HG03196 (cell line): ENCODE measurements around the gene TMEM94.

ENCODE experiments used
- ATAC-seq: cut with Tn5 transposase; IDR thresholded peaks from one replicate; pipeline ENCODE4 v1.9.1; 2021; ENCODE audit not compliant: unreplicated experiment

Gene TMEM94

DNA sequence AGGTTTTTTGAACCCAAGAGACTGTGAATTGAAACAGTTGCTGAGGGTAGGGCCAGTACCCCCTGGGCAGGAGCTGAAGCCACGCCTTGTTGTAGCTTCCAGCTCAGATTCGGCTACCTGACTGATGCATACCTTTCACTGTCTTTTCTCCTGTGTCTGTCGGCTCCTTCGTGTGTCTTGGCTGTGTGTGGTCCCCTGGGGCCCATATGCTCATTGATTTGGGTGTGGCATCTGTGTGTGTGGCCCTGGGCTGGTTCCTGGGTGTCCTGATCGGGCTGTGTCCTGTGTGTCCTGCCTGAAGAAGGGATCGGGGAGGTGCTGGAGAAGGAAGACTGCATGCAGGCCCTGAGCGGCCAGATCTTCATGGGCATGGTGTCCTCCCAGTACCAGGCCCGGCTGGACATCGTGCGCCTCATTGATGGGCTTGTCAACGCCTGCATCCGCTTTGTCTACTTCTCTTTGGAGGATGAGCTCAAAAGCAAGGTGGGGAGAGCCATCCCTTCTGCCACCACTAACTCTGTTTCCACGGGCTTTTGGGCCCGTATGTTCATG is 38.0 kb downstream of the TMEM94 start:
- ATAC-seq, result no peak

DNA sequence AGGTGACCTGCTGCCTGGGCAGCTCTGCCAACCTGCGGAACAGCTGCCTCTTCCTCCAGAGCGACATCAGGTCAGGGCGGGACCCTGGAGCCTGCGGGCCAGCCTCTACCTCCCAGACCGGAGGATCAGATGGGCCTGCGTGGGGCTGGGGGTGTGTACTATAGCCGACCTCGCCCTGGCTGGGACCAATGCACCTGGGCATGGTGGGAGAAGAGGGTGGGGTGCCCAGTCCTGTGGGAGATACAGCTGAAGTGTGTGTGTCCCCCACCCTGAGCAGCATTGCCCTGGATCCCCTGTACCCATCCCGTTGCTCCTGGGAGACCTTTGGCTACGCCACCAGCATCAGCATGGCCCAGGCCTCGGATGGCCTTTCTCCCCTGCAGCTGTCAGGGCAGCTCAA is 39.6 kb downstream of the TMEM94 start:
- ATAC-seq, result no peak

DNA sequence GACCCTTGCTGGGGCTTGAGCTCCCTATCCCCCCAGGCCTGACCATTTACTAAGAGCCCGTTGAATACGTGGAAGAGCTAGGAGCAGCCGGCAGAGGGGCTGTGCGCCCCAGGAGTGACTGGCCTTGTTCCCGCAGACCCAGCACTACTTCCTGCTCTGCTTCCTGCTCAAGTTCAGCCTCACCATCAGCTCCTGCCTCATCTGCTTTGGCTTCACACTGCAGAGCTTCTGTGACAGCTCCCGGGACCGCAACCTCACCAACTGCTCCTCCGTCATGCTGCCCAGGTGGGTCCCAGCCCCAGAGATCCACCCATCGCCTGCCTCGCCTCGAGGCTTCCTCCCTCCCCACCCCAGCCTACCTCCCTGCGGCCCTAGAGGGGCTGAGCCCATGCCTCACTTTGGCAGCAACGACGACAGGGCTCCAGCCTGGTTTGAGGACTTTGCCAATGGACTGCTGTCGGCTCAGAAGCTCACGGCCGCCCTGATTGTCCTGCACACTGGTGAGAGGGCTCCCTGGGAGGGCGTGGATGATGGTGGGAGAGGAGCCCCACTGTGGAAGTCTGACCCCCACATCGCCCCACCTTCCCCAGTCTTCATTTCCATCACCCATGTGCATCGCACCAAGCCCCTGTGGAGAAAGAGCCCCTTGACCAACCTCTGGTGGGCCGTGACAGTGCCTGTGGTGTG is 41.7 kb downstream of the TMEM94 start:
- ATAC-seq, result no peak

DNA sequence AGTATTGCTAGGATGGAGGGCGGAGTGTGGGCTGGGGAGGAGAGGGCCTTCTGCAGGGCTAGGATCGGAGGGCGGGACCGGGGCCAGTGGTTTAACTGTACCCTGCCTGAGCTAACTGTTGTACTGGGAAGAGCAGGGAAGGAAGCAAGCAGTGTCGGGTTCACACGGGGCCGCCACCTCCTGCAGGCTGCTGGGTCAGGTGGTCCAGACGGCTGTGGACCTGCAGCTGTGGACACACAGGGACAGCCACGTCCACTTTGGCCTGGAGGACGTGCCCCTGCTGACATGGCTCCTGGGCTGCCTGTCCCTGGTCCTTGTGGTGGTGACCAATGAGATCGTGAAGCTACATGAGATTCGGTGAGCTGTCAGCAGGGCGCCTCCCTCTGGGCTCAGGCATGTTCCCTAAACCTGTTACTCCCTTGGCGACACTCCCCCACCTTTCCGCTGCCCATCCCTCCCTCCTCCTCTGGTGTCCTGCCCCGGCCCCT is 42.3 kb downstream of the TMEM94 start:
- no peak for ATAC-seq

DNA sequence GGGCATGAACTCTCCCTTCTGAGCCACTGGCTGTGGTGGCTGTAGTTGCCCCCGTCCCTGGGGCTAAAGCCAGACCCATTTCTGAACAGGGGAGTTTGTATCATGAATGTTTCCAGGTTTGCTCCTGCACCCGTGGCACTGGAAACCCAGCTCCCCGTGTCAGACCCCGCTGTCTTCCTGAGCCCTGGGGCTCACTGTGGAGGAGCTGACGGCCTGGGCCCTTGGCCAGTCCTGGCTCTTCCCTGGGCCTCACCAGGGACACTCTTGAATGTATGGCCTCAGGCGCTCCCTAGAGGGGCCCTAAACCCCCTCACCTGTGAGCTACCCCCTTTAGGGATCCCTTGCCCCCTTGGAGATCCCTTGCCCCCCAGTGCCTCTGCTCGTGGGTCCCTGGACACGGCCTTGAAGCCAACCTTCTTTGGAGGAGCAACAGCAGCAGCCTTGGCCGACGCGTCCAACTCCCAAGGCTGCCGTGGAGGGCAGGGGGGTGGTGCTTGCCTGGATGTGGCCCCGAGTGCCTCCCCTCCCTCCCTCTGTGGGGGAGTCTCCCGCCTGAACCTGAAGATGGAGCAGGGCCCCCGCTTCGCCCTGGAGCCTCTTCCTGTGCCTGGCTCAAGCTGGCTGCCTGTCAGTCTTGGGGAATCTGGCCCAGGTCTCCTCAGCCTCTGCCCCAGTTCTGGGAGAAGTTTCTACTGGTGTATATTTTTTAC is 43.0 kb downstream of the TMEM94 start:
- no peak for ATAC-seq

DNA sequence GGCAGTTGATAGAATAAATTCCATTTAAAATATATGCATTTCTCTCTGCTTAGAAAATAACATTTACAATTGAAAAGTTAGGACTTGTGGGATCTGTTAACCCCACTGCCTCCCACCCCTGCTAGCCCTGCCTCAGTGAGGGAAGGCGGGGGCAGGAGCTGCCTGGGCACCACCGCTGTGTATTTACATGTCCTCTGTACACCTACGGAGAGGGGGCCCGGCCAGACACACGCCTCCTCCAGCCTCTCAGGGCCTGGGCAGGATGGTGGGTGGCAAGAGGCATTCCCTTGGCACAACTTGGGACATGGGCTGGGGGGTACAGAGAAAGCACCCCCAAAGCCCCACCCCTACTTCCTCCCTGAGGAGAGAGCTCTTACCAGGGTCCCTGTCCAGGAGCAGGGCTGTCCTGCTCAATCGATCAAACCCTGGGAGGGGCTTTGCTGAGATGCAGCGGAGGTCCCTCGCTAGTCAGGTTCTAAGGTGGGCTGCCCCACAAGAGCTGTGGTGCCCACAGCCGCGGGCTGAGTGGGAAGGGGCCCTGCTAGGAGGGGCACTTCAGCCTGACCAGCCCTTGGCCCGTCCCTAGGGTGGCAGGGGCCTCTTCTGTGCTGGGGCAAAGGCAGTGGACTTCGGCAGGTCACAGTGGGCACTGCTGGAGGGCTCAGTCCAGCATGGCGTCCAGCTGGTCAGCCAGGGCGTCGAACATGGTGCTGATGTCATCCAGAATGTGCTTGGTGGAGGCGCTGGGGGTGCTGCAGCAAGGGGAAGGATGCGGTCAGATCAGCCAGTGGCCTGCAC is 44.2 kb downstream of the TMEM94 start:
- ATAC-seq, result no peak

DNA sequence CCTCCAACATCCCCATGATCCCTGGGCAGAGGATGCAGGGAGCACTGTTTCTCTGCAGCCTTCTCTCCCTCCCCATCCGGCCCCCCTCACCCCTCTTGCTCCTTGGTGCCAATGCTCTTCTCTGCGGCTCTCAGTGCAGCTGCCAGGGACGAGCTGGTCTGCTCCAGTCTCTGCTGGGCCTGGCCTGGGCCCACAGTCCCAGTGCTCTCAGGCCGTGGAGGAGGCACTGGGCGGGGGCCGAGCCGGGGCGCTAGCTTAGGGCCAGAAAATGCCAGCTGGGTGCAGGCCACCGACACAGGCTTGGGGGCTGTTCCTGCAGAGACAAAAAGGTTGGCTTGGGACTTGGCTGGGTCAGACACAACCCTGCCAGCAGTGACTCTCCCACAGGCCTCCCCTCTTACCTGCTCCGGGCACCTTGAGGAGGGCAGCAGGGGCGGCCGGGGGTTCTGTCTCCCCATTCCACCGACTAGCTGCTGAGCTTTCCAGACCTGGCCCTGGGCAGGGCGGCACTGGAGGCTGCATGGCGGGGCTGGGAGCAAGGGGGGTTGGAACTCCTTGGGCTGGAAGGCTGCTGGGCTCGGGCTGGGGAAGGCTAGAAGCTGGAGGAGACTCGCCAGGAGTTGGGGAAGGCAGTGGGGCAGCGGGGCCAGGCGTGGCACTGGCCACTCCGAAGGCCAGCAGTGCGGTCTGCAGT is 45.1 kb downstream of the TMEM94 start:
- no peak for ATAC-seq

DNA sequence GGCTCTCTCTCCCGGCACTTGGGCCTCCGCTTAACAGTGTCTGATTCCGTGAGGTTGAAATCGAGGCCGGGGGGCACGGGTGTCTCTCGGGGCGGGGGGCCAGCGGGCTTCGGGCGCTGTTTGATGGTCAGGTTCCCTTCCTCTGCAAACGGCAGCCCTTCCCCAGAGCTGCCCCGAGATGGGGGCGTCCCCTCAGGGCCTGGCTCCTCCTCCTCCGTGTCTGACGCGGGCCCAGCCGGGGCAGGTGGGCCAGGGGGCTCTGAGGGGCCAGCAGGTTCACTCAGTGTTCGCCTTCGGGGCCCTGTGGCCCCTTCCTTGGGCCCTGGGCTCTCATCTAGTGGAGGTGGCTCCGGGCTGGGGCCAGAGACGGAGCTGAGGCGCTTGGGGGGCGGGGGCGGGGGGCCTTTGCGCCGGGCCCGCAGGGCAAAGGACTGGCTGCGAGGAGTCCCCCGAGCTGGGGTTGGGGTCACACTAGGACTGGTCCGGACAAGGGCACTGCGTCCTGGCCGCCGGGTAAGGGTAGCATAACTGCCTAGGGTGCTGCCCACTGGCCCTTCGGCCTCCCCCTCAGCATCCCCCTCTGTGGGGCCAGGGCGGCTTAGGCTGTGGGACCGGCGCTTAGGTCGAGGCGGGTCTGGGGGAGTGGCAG is 45.8 kb downstream of the TMEM94 start:
- no peak for ATAC-seq

DNA sequence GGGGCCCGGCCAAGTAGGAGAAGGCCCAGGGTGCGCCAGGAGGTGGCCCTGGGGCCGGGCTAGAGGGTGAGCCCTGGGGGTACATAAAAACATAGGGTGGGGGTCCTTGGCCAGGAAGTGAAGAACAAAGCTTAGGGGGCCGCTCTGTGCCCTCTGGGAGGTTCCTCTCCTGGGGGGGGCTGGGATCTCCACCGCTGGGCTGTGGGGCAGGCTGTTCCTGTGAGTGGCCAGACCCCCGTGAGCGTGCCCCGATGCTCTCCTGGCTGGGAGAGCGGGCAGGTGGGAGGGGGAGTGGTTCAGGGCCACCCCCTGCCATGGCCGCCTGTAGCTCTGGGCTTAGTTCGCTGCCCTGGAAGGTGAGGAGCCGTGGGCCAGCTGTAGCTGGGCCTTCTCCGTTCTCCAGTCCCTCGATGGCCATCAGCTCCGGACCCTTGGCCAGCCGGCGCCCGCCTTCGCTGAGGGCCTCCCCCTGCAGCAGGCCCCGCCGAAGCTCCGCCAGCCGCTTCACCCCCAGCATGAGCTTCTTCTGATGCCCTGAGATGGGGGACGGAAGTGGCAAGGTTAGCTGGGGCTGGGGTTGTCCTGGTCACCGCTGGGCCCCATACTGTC is 46.4 kb downstream of the TMEM94 start:
- ATAC-seq, result no peak

DNA sequence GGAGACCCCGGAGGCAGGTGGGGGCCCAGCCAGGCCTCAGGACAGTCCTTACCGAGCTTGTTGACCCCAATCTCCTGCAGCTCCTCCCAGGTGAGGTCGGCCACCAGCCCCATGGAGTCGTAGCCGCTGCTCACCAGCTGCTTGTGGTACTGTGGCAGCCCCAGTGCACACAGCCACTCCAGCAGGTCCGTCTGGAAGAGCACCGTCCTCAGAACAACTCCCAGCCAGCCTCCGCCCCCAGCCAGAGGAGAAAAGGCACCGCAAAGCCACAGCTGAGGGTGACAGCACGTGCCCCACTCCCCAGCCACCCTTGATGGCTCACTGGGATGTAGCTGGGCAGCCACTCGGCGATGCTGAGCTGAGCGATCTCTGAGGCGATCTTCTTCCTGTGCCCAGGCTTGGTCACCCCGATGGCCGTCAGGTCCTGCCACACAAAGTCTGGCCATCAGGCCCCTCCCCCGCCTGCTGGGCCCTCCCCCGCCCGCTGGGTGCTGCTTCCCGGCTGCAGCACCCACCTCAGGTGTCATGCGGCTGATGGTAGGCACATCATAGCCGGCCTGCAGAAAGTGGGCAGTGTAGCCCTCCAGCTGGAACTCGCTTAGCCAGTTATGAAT is 47.0 kb downstream of the TMEM94 start:
- no peak for ATAC-seq

DNA sequence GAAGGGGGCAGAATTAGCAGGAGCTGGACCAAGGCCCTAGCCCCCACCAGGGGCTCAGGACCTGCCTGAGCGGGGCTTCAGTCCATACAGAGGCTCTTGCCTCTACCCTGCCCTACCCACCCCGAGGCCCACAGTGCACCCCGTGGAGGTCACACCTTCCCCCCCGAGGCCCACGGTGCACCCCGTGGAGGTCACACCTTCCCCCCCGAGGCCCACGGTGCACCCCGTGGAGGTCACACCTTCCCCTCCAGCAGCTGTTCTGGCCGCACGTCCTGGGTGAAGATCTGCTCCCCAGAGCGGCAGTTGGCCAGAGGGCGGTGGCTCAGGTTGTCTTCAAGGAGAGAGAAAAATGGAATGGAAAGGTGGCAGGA is 47.5 kb downstream of the TMEM94 start:
- no peak for ATAC-seq

DNA sequence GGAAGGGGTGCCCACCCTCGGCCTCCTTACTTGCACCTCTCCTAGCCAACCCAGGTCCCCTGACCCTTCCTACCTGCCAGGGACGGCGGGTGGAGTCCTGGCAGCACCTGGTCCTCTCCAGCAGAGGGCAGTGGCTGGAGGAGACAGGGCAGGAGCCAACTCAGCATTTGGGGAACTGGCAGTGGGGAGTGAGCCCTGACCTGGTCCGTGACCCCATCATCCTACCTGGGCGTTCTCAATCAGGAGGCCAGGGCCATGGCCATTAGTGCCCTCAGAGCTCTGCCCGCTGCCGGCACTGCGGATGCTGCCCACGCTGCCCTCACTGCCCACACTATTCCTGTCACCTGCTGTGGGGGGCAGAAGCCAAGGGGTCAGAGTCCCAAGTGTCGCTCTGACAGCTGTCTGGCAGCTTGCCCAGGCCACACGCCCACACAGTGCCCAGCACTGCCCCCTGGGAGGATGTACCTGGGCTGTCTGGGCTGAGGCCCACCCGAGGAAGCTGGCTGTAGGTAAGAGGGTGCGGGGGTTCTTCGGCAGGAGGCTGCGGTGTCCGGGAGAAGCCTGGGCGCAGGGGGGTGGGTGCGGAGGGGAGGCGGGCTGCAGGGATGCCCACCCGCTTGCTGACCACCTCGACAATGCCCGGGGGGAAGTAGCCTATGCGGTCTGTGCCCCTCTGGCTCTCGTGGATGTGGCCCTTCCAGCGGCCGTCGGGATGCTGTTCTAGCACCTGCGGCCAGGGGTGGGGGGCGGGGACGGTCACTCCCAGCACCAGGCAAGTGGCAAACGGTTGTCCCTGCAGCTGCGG is 48.1 kb downstream of the TMEM94 start:
- ATAC-seq, result no peak

DNA sequence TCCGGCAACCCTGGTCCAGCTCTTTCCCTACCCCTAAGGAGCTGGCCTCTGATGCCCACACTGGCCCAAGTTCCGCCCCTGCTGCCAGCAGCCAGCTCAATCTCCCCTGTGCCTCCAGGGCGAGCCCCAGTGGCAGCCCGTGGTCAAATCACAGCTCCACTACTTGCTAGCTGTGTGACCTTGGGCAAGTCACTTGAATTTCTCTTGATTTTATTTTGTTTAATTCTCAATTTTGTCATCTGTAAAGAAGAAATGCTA is 48.6 kb downstream of the TMEM94 start:
- ATAC-seq, result no peak

DNA sequence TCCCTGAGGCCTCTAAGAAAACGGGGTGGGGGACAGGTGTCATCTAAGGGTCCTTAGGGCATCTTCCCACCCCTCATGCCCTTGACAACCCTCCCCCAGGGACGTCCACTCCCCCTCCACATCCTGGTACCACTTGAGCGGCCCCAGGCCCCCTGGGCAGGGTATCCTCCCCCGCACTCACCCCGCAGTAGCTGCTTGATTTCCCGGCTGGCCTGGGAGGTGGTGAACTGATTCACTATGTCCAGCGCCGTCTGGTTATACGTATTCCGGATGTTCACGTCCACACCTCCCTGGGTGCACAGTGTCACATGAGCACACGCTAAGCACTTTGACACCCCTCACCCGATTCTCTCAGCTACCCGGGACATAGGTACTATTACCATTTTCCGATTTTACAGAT is 49.2 kb downstream of the TMEM94 start:
- ATAC-seq, result no peak

DNA sequence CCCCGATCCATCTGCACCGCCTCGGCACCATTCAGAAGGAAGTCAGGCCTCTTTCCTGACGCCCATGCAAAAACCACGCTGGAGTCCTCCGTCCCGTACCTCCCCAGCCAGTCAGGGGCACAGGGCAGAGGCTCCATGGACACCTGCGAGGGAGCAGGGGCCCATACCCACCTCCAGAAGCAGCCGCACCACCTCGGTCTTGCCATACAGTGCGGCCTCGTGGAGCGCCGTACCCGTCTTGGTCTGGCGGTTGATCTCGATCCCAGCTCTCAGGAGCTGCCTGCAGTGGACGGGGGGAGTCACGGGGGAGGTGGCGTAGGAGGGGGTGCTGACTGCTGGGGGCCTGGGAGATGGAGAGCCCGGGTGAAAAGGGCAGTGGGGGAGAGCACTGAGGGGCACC is 49.7 kb downstream of the TMEM94 start:
- no peak for ATAC-seq

DNA sequence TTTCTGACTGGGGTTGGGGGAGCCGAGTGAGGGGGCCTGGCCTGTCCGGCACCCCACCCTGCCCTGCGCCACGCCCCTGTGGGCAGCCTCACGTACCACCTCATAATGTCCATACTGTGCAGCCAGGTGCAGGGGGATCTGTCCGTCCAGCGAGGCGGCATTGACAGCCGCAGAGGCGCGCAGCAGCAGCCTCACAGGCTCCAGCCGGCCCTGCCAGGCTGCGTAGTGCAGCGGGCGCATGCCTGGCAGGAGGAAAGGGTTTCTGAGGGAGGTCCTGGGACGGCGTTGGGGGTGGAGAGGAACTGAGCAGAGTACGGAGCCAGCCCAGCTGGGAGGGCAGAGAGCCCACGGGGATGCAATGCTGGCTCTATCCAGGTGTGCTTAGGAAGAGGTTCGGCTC is 50.5 kb downstream of the TMEM94 start:
- no peak for ATAC-seq

DNA sequence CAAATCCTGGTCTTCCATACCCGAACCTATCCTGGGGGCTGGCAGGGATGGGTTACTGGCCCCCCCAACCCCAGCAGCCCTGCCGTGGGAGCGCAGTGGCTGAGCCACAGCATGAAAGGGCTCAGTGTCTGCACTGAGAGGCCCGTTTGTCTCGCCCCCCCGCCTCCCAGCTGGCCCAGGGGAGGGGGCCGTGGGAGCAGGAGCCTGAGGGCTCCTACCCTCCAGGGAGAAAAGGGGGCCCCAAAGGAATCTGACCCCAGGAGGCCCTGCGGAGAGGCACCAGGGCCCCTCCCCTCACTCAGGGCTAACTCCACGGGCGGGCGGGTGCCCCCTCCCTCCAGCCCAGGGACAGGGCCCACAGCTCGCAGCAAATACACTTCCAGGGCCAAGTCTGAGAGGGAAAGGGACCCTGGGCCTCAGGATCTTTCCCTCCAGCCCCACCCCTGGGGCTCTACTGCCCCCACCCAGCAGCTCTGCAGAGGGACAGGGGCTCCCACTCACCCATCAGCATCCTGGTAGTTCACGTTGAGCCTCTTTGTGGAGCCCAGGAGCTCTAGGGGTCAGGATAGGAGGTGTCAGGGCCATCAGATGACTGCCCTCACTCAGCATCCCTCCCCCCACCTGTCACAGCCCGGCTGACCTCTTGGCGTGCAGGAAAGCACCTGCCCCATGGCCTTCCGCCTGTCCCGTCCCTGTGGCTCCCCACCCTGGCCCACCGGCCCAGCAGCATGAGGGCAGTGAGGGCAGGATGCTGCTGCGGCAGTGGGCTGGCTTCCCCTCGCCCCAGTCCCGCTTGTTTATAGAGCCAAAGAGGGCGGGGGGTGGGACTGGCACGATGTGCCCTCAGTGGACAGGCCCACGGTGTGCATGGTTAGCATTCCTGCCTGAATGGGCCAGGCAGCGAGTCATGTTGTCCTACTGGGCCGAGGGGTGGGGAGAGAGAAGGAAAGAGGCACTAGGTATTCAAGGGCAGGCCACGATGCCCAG is 51.6 kb downstream of the TMEM94 start:
- no peak for ATAC-seq

DNA sequence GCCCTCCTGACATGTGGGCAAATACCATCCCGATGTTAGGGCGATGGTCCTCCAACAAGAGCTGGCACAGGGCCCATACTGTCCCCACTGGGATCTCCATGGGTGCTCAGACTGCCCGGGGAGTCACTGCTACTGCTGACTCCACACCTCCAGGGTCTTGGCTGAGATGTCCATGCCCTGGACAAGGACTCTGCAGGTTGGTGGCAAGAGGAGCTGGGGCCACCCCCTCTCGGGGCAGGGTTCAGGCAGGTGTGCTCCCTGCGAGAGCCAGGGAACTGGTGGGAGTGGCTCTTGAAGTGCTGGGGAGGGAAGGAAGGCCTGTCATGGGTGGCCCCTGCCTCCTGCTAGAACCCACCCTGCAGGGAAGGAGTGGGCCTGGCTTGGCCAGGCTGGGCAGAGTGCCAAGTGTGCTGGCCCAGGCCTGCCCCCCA is 52.5 kb downstream of the TMEM94 start:
- ATAC-seq, result no peak
